H1 (cell line): ENCODE results near the gene GRM5. TPM values are rescaled to one million over a fixed set of nuclear protein-coding genes. Genes with fewer than 3 reads are reported as not detected.

Experiments used
- BACH1 ChIP-seq: IDR thresholded peaks from 2 replicates; pipeline ENCODE4 v1.6.1; 2012; ENCODE audit warnings: low read length, improper control_type of control experiment
- CTBP2 ChIP-seq: IDR thresholded peaks from 2 replicates; pipeline ENCODE4 v1.7.0; 2011; ENCODE audit warnings: borderline replicate concordance, mild to moderate bottlenecking, moderate library complexity, mixed read lengths, low read length; ENCODE audit not compliant: insufficient read depth, insufficient read length
- FOSL1 ChIP-seq: IDR thresholded peaks from 2 replicates; pipeline ENCODE4 v1.6.1; 2011; ENCODE audit warnings: mild to moderate bottlenecking, low read depth, low read length, moderate library complexity; ENCODE audit not compliant: insufficient read depth
- GTF2F1 ChIP-seq: IDR thresholded peaks from 2 replicates; pipeline ENCODE4 v1.6.1; 2012; ENCODE audit warnings: low read depth, low read length, improper control_type of control experiment, borderline replicate concordance
- HDAC6 ChIP-seq: IDR thresholded peaks from one replicate; pipeline ENCODE4 v1.7.1; 2012; ENCODE audit warnings: low read depth, mild to moderate bottlenecking, inconsistent platforms, low read length, moderate library complexity
- KDM4A ChIP-seq: IDR thresholded peaks from one replicate; pipeline ENCODE4 v1.7.1; 2012; ENCODE audit warnings: low read depth, mild to moderate bottlenecking, moderate library complexity, low read length, inconsistent platforms; ENCODE audit not compliant: severe bottlenecking
- PHF8 ChIP-seq: fragments of 200-600 bp; sonication (generic); conservative IDR thresholded peaks from 2 replicates; pipeline ENCODE4 v1.7.1; 2012; ENCODE audit warnings: low read depth, mild to moderate bottlenecking, inconsistent platforms, low read length, moderate library complexity
- POLR2A ChIP-seq, 2 experiments: IDR thresholded peaks; 1 replicate in 1 of 2; 2 replicates in 1 of 2; pipeline ENCODE4 v1.6.1; 2011; ENCODE audit warnings: low read depth in 2 of 2, low read length in 2 of 2, mild to moderate bottlenecking in 2 of 2; ENCODE audit errors: control extremely low read depth in 1 of 2
- RFX5 ChIP-seq: IDR thresholded peaks from 2 replicates; pipeline ENCODE4 v1.6.1; 2011; ENCODE audit warnings: low read depth, low read length, improper control_type of control experiment, borderline replicate concordance
- SP1 ChIP-seq: IDR thresholded peaks from 2 replicates; pipeline ENCODE4 v1.6.1; 2011; ENCODE audit warnings: low read depth, low read length
- TCF12 ChIP-seq: IDR thresholded peaks from 2 replicates; pipeline ENCODE4 v1.6.1; 2011; ENCODE audit warnings: low read depth, mild to moderate bottlenecking, low read length
- ZNF274 ChIP-seq: IDR thresholded peaks from 2 replicates; pipeline ENCODE4 v1.7.0; 2012; ENCODE audit warnings: low read length, borderline replicate concordance; ENCODE audit errors: extremely low read depth
- polyA plus RNA-seq, 7 experiments: library from polyadenylated mRNA; depleted of rRNA in 3 of 7; stranded (reverse) in 5 of 7; unstranded in 2 of 7; fragments of >200 nt in 5 of 7; fragments of 200-250 nt in 2 of 7; gene quantifications; 1 replicate in 5 of 7; 2 replicates in 1 of 7; 4 replicates in 1 of 7; pipeline versions ENCODE4 v1.2.1 to v1.2.3, GENCODE V29; 2011 to 2013; ENCODE audit warnings: missing spikeins in 2 of 7, mixed read lengths in 2 of 7
- total RNA-seq: library from RNA; stranded (reverse); fragmentation: NEBNext Ultra II Directional; extraction: Animal tissue kit (Norgen Biotek cat#: 25700); gene quantifications from 2 replicates; pipeline ENCODE4 v1.2.1, GENCODE V29; 2021
- TF ChIP-seq, protein P1 (sequence below): IDR thresholded peaks from 2 replicates; pipeline ENCODE4 v1.6.1; 2011; ENCODE audit warnings: low read depth, mild to moderate bottlenecking, low read length; ENCODE audit not compliant: insufficient read depth
- TF ChIP-seq, protein P2 (sequence below), 3 experiments: IDR thresholded peaks; 1 replicate in 2 of 3; 2 replicates in 1 of 3; pipeline versions ENCODE4 v1.5.1 to v1.6.1; 2011; ENCODE audit warnings: low read length in 3 of 3, mild to moderate bottlenecking in 3 of 3, inconsistent platforms in 2 of 3, low read depth in 1 of 3, moderate library complexity in 1 of 3; ENCODE audit not compliant: insufficient read depth in 1 of 3; ENCODE audit errors: control extremely low read depth in 1 of 3
- TF ChIP-seq, protein P3 (sequence below): IDR thresholded peaks from 2 replicates; pipeline ENCODE4 v1.6.1; 2012; ENCODE audit warnings: low read length, inconsistent platforms

The GRM5 gene
- total and polyA plus RNA-seq, 2 of the 8 experiments (the other 6 are each of a cell fraction or from before 2014, with no cell fraction given): 0.15 to 0.43 TPM

- TF ChIP-seq BACH1 (no peak), PHF8 (no peak), FOSL1 (no peak), TCF12 (no peak), HDAC6 (no peak), KDM4A (no peak), POLR2A (IDR thresholded peaks at IDR 0.05; ENCODE audit: control extremely low read depth in 1 of 2, low read depth in 2 of 2, low read length in 2 of 2) (no peak), ZNF274 (no peak), SP1 (no peak), CTBP2 (no peak), GTF2F1 (no peak), RFX5 (no peak)
- TF ChIP-seq, protein P1, sequence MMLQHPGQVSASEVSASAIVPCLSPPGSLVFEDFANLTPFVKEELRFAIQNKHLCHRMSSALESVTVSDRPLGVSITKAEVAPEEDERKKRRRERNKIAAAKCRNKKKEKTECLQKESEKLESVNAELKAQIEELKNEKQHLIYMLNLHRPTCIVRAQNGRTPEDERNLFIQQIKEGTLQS: no peak
- TF ChIP-seq, protein P2, sequence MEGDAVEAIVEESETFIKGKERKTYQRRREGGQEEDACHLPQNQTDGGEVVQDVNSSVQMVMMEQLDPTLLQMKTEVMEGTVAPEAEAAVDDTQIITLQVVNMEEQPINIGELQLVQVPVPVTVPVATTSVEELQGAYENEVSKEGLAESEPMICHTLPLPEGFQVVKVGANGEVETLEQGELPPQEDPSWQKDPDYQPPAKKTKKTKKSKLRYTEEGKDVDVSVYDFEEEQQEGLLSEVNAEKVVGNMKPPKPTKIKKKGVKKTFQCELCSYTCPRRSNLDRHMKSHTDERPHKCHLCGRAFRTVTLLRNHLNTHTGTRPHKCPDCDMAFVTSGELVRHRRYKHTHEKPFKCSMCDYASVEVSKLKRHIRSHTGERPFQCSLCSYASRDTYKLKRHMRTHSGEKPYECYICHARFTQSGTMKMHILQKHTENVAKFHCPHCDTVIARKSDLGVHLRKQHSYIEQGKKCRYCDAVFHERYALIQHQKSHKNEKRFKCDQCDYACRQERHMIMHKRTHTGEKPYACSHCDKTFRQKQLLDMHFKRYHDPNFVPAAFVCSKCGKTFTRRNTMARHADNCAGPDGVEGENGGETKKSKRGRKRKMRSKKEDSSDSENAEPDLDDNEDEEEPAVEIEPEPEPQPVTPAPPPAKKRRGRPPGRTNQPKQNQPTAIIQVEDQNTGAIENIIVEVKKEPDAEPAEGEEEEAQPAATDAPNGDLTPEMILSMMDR (IDR thresholded peaks at IDR 0.05; ENCODE audit: control extremely low read depth in 1 of 3, insufficient read depth in 1 of 3, low read depth in 1 of 3, low read length in 3 of 3): no peak
- TF ChIP-seq, protein P3, sequence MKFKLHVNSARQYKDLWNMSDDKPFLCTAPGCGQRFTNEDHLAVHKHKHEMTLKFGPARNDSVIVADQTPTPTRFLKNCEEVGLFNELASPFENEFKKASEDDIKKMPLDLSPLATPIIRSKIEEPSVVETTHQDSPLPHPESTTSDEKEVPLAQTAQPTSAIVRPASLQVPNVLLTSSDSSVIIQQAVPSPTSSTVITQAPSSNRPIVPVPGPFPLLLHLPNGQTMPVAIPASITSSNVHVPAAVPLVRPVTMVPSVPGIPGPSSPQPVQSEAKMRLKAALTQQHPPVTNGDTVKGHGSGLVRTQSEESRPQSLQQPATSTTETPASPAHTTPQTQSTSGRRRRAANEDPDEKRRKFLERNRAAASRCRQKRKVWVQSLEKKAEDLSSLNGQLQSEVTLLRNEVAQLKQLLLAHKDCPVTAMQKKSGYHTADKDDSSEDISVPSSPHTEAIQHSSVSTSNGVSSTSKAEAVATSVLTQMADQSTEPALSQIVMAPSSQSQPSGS: no peak
These were observed 530.5 kb downstream of the GRM5 start (continued) for GRCh38 chr11:88535266-88535665.
